ENCODE results near the gene MARCKSL1.

DNA sequence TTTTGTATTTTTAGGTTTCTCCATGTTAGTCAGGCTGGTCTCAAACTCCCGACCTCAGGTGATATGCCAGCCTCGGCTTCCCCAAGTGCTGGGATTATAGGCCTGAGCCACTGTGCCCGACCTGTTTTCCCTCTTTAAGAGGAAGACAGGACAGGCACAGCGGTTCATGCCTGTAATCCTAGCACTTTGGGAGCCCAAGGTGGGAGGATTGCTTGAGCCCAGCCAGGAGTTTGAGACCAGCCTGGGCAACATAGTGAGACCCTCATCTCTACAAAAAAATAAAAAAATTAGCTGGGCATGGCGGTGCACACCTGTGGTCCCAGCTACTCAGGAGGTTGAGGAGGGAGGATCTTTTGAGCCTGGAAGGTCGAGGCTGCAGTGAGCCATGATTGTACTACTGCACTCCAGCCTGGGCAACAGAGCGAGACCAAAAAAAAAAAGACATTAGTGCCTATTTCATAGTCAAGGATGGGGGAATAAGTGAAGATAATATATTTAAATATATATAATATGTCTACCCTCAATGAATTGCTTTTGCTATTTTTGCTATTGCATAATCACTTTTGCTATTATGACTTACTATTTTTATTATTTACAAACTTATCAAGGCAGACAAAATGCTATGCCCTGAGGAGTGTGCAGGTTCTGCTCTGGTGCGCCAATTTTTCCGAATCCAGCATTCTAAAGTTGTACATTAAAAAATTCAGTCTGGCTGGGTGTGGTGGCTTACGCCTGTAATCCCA is 17.7 kb downstream of the MARCKSL1 start:
- TF ChIP-seq, protein P1, sequence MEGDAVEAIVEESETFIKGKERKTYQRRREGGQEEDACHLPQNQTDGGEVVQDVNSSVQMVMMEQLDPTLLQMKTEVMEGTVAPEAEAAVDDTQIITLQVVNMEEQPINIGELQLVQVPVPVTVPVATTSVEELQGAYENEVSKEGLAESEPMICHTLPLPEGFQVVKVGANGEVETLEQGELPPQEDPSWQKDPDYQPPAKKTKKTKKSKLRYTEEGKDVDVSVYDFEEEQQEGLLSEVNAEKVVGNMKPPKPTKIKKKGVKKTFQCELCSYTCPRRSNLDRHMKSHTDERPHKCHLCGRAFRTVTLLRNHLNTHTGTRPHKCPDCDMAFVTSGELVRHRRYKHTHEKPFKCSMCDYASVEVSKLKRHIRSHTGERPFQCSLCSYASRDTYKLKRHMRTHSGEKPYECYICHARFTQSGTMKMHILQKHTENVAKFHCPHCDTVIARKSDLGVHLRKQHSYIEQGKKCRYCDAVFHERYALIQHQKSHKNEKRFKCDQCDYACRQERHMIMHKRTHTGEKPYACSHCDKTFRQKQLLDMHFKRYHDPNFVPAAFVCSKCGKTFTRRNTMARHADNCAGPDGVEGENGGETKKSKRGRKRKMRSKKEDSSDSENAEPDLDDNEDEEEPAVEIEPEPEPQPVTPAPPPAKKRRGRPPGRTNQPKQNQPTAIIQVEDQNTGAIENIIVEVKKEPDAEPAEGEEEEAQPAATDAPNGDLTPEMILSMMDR (IDR thresholded peaks at IDR 0.05), result no peak
- TF ChIP-seq POLR2A (IDR thresholded peaks at IDR 0.05), result no peak
